WTC11 (cell line): Measurements from ENCODE around the gene CBX1. TPM values are rescaled to one million over a fixed set of nuclear protein-coding genes. Genes with fewer than 3 reads are reported as not detected.
"Not testable (repeated sequence)": the region's sequence is repeated elsewhere in the genome, so short reads cannot be mapped to it uniquely, and the experiment has no call there.

Experiments
- ATAC-seq: fragments of 200-7000 bp; cut with Tn5 transposase; 2 replicates; pipeline ENCODE4 v1.10.0; 2021; ENCODE audit warnings: mild to moderate bottlenecking, moderate library complexity
- CTCF ChIA-PET: fragments of 300-600 bp; sonication (Branson Sonifier 250); formaldehyde crosslinking; loops from one replicate; lab custom pipeline; 2021; ENCODE audit warnings: antibody characterized with exemption; lab: Charles Lee
- POLR2A ChIA-PET: fragments of 350-600 bp; sonication (Branson Sonifier 250); formaldehyde crosslinking; loops from one replicate; lab custom pipeline; 2021; ENCODE audit warnings: antibody characterized with exemption; lab: Charles Lee
- DNase-seq: peaks from one replicate; pipeline ENCODE4 v3.0.0; 2021; ENCODE audit warnings: low spot score
- H3K27ac Mint-ChIP-seq: 2 replicates; pipeline ENCODE4 v1.8.0; 2021; ENCODE audit warnings: mixed read lengths
- H3K27me3 Mint-ChIP-seq: 2 replicates; pipeline ENCODE4 v1.8.0; 2021; ENCODE audit warnings: low read depth, mild to moderate bottlenecking, moderate library complexity, mixed read lengths
- H3K36me3 Mint-ChIP-seq: 2 replicates; pipeline ENCODE4 v1.8.0; 2021; ENCODE audit warnings: mixed read lengths
- H3K4me1 Mint-ChIP-seq: 2 replicates; pipeline ENCODE4 v1.8.0; 2022; ENCODE audit warnings: mixed read lengths
- H3K4me3 Mint-ChIP-seq: 2 replicates; pipeline ENCODE4 v1.8.0; 2021; ENCODE audit warnings: mild to moderate bottlenecking, moderate library complexity, mixed read lengths
- H3K9me3 Mint-ChIP-seq: 2 replicates; pipeline ENCODE4 v1.8.0; 2021; ENCODE audit warnings: mixed read lengths
- ARID4B ChIP-seq: sonication (generic); formaldehyde crosslinking; IDR thresholded peaks from 2 replicates; pipeline ENCODE4 v1.8.0; 2023; ENCODE audit warnings: missing genetic modification reagents, mild to moderate bottlenecking, borderline replicate concordance
- ATF6 ChIP-seq: sonication (generic); formaldehyde crosslinking; IDR thresholded peaks from 2 replicates; pipeline ENCODE4 v1.8.1; 2023; ENCODE audit warnings: mild to moderate bottlenecking, missing genetic modification reagents
- ELF4 ChIP-seq: sonication (generic); formaldehyde crosslinking; IDR thresholded peaks from 2 replicates; pipeline ENCODE4 v1.8.1; 2022; ENCODE audit warnings: low read depth, mild to moderate bottlenecking, moderate library complexity, missing genetic modification reagents
- ETV6 ChIP-seq: sonication (generic); formaldehyde crosslinking; IDR thresholded peaks from 2 replicates; pipeline ENCODE4 v1.8.1; 2022; ENCODE audit warnings: mild to moderate bottlenecking, missing genetic modification reagents
- GRHL2 ChIP-seq: fragments of 250-450 bp; sonication (Bioruptor Pico); IDR thresholded peaks from 2 replicates; pipeline ENCODE4 v1.8.0; 2022; ENCODE audit warnings: mild to moderate bottlenecking, moderate library complexity; ENCODE audit not compliant: insufficient replicate concordance, severe bottlenecking
- HMGXB4 ChIP-seq: sonication (generic); formaldehyde crosslinking; IDR thresholded peaks from 2 replicates; pipeline ENCODE4 v1.8.1; 2023; ENCODE audit warnings: mild to moderate bottlenecking, moderate library complexity, missing genetic modification reagents
- IRF2 ChIP-seq: sonication (generic); formaldehyde crosslinking; IDR thresholded peaks from 2 replicates; pipeline ENCODE4 v1.8.0; 2022; ENCODE audit warnings: low read depth, missing genetic modification reagents, borderline replicate concordance
- JAZF1 ChIP-seq: fragments of 250-450 bp; sonication (Bioruptor Pico); IDR thresholded peaks from 2 replicates; pipeline ENCODE4 v1.9.0; 2021; ENCODE audit warnings: moderate library complexity, mild to moderate bottlenecking, inconsistent platforms
- MLX ChIP-seq: sonication (generic); formaldehyde crosslinking; IDR thresholded peaks from 2 replicates; pipeline ENCODE4 v1.8.1; 2023; ENCODE audit warnings: mild to moderate bottlenecking, missing genetic modification reagents, moderate library complexity
- MXD4 ChIP-seq: fragments of 250-450 bp; sonication (Bioruptor Pico); IDR thresholded peaks from 2 replicates; pipeline ENCODE4 v1.8.0; 2021; ENCODE audit warnings: mild to moderate bottlenecking, moderate library complexity, borderline replicate concordance
- NR1H2 ChIP-seq: sonication (generic); formaldehyde crosslinking; IDR thresholded peaks from 2 replicates; pipeline ENCODE4 v1.9.0; 2021; ENCODE audit warnings: mild to moderate bottlenecking, moderate library complexity, missing genetic modification reagents
- NR2C2 ChIP-seq: sonication (generic); formaldehyde crosslinking; IDR thresholded peaks from 2 replicates; pipeline ENCODE4 v1.8.0; 2022; ENCODE audit warnings: mild to moderate bottlenecking, missing genetic modification reagents
- PRRX2 ChIP-seq: fragments of 250-450 bp; sonication (Bioruptor Pico); IDR thresholded peaks from 2 replicates; pipeline ENCODE4 v1.8.0; 2021; ENCODE audit warnings: mild to moderate bottlenecking
- SMAD3 ChIP-seq: sonication (generic); formaldehyde crosslinking; IDR thresholded peaks from 2 replicates; pipeline ENCODE4 v1.8.0; 2022; ENCODE audit warnings: missing genetic modification reagents, mild to moderate bottlenecking, borderline replicate concordance
- TEAD1 ChIP-seq: sonication (generic); formaldehyde crosslinking; IDR thresholded peaks from 2 replicates; pipeline ENCODE4 v1.8.0; 2022; ENCODE audit warnings: mild to moderate bottlenecking, missing genetic modification reagents
- ZNF138 ChIP-seq: sonication (generic); formaldehyde crosslinking; conservative IDR thresholded peaks from 2 replicates; pipeline ENCODE4 v1.8.1; 2022; ENCODE audit warnings: mild to moderate bottlenecking, moderate library complexity, missing genetic modification reagents
- ZNF396 ChIP-seq: fragments of 250-450 bp; sonication (Bioruptor Pico); IDR thresholded peaks from 2 replicates; pipeline ENCODE4 v1.8.0; 2021; ENCODE audit warnings: mild to moderate bottlenecking, moderate library complexity, borderline replicate concordance
- ZNF423 ChIP-seq: fragments of 250-450 bp; sonication (Bioruptor Pico); IDR thresholded peaks from 2 replicates; pipeline ENCODE4 v2.1.2; 2022; ENCODE audit warnings: mild to moderate bottlenecking, moderate library complexity
- total RNA-seq: library from RNA; stranded (reverse); gene quantifications from 3 replicates; pipeline ENCODE4 v1.2.3, GENCODE V29; 2021

CBX1 gene
- total RNA-seq, 1 experiment from 2014 or later = 162 TPM

- ChIA-PET POLR2A (no interaction called here), CTCF (interaction anchor here (1.0 to 1.5 kb wide), 3 partner anchors 44 to 158 kb away, joined by 3 to 4 read pairs (median 4); no protein-coding TSS in a partner anchor)
- H3K27ac Mint-ChIP-seq = peak overlapping the region; percentile 62; the same call in 1 of the 2 replicates
Observed at GRCh38 chr17:48070195-48070594, 31.1 kb downstream of the CBX1 start.

GRCh38 chr17:48068491-48068961 is 32.8 kb downstream of the CBX1 start:
- peak; percentile 57 for DNase-seq
- no peaks in the 10 kb centered on the region for H3K9me3 Mint-ChIP-seq
- TF ChIP-seq IRF2 (CRISPR knock-in tag) (no peak), MXD4 (CRISPR knock-in tag) (no peak), PRRX2 (CRISPR knock-in tag) (no peak), SMAD3 (CRISPR knock-in tag) (no peak), HMGXB4 (no peak), ATF6 (CRISPR knock-in tag) (no peak), NR1H2 (CRISPR knock-in tag) (no peak), JAZF1 (no peak), TEAD1 (CRISPR knock-in tag) (no peak), MLX (no peak), ZNF396 (CRISPR knock-in tag) (no peak), NR2C2 (CRISPR knock-in tag) (no peak), ETV6 (no peak), GRHL2 (CRISPR knock-in tag) (no peak), ZNF138 (no peak), ARID4B (CRISPR knock-in tag) (no peak), ZNF423 (CRISPR knock-in tag) (no peak)
- H3K36me3 Mint-ChIP-seq = peaks cover 55% of the 10 kb centered on the region
- H3K4me1 Mint-ChIP-seq = peaks cover 6% of the 10 kb centered on the region
- H3K4me3 Mint-ChIP-seq = no peak overlapping the region
- POLR2A ChIA-PET = interaction anchor here (0.9 to 4.6 kb wide), 4 partner anchors 10 to 16 kb away, joined by 3 to 32 read pairs (median 5); no protein-coding TSS in a partner anchor
- no peaks in the 10 kb centered on the region for H3K27me3 Mint-ChIP-seq
- CTCF ChIA-PET = interaction anchor here (0.6 to 2.8 kb wide), 29 partner anchors 9 to 606 kb away, joined by 3 to 33 read pairs (median 5); partner anchors contain the start of genes NFE2L1 and SNX11
- peak overlapping the region; percentile 64 for H3K27ac Mint-ChIP-seq
- ATAC-seq = peak; percentile 94

More at GRCh38 chr17:48070195-48070594, 31.1 kb downstream of the CBX1 start:
- Mint-ChIP-seq H3K36me3 (peaks cover 60% of the 10 kb centered on the region), H3K4me1 (peaks cover 6% of the 10 kb centered on the region), H3K27me3 (no peaks in the 10 kb centered on the region), H3K4me3 (no peak overlapping the region), H3K9me3 (no peaks in the 10 kb centered on the region)
- ATAC-seq (no peak), DNase-seq (no peak)
- no peak for TF ChIP-seq ELF4 (CRISPR knock-in tag)

- POLR2A ChIA-PET = interaction anchor here (1.7 to 4.6 kb wide), 2 partner anchors 9 to 13 kb away, joined by 7 to 32 read pairs; no protein-coding TSS in a partner anchor
- H3K27ac Mint-ChIP-seq = not testable (repeated sequence)
Observed at GRCh38 chr17:48067808-48068207, 33.5 kb downstream of the CBX1 start.

More at GRCh38 chr17:48067808-48068207, 33.5 kb downstream of the CBX1 start:
- H3K36me3 Mint-ChIP-seq = peaks cover 49% of the 10 kb centered on the region
- H3K27me3 Mint-ChIP-seq, H3K9me3 Mint-ChIP-seq, ATAC-seq, DNase-seq, H3K4me3 Mint-ChIP-seq, H3K4me1 Mint-ChIP-seq: not testable (repeated sequence)
- CTCF ChIA-PET = interaction anchor here (0.6 to 2.8 kb wide), 18 partner anchors 13 to 225 kb away, joined by 3 to 33 read pairs (median 7); partner anchors contain the start of genes NFE2L1 and SNX11
